Psoas muscle (tissue), 8 donors: ENCODE measurements around the gene SUCNR1. TPM values are rescaled to one million over a fixed set of nuclear protein-coding genes. Genes with fewer than 3 reads are reported as not detected.

ENCODE experiments used
- ATAC-seq, 4 donors: fragments of 200-7000 bp; cut with Tn5 transposase; one replicate each; pipeline ENCODE4 v1.9.1; 2020; ENCODE audit warnings: moderate library complexity in 3 of 4, mild to moderate bottlenecking in 2 of 4
- DNase-seq, 2 donors: peaks; one replicate each; pipeline ENCODE4 v3.0.0-alpha.2; 2020
- H3K27ac ChIP-seq: fragments of 200-600 bp; one replicate; pipeline ENCODE4 v1.8.0; 2022
- H3K27me3 ChIP-seq, 3 donors: fragments of 200-600 bp in 1 of 3; one replicate each; pipeline versions ENCODE4 v1.6.1 to v1.8.0; 2013 to 2022; ENCODE audit warnings: low read length in 2 of 3, mild to moderate bottlenecking in 2 of 3, moderate library complexity in 1 of 3; ENCODE audit not compliant: insufficient read depth in 3 of 3
- H3K36me3 ChIP-seq, 2 donors: fragments of 200-600 bp in 1 of 2; one replicate each; pipeline versions ENCODE4 v1.6.1 to v1.8.0; 2013 to 2022; ENCODE audit warnings: low read depth in 1 of 2, mild to moderate bottlenecking in 1 of 2, moderate library complexity in 1 of 2; ENCODE audit not compliant: insufficient read depth in 1 of 2
- H3K4me1 ChIP-seq: fragments of 200-600 bp; one replicate; pipeline ENCODE4 v1.8.0; 2022
- H3K4me3 ChIP-seq: fragments of 200-600 bp; one replicate; pipeline ENCODE4 v1.8.0; 2022; ENCODE audit warnings: mild to moderate bottlenecking
- H3K9me3 ChIP-seq: fragments of 200-600 bp; one replicate; pipeline ENCODE4 v1.8.0; 2022
- WGBS, 3 donors: extraction: QIAGEN DNeasy Blood & Tissue Kit; methylation state at CpG; one replicate each; pipeline versions ENCODE4 v1.1.6 to v1.1.7; 2013; 5-methylcytosine and 5-hydroxymethylcytosine counted together
- intact Hi-C, 2 donors: fragments of 100-400 bp; cut with DNase I; formaldehyde crosslinking; loops; one replicate each; pipeline versions ENCODE4 v1.11.0 to v1.14.2; 2022
- long read RNA-seq, 2 donors: library from polyadenylated mRNA; unstranded; transcript quantifications; one replicate each; pipeline ENCODE4 v2.0.0, GENCODE V29; 2021
- polyA plus RNA-seq, 3 donors: library from polyadenylated mRNA; stranded (reverse); fragments of 200-250 nt; gene quantifications; one replicate each; pipeline ENCODE4 v1.2.3, GENCODE V29; 2013
- total RNA-seq, 4 donors: library from RNA; stranded (reverse); fragmentation: NEBNext Ultra II Directional in 2 of 4; extraction: Animal tissue kit (Norgen Biotek cat#: 25700) in 2 of 4; gene quantifications; one replicate each; pipeline versions ENCODE4 v1.2.1 to v1.2.4, GENCODE V29; 2021 to 2023
- TF ChIP-seq, protein P1 (sequence below): fragments of 200-600 bp; IDR thresholded peaks from one replicate; pipeline ENCODE4 v1.8.0; 2022; ENCODE audit warnings: antibody characterized with exemption
- donor health status: healthy with polysubstance abuse.
- donor health status: DM: no; HTN: no; CAD: no; lungs with moderate emphysema.
- donor health status: Bipolar disorder and iron deficiency.
- donor health status: healthy.
- donor health status: DM: yes; HTN: yes; CAD: no.
- donor health status: DM: no; HTN: no; CAD: no.
- donor health status: DM: no; HTN: no; CAD: no.
- donor health status: DM: yes; HTN: yes; CAD: no.

Gene SUCNR1, protein sequence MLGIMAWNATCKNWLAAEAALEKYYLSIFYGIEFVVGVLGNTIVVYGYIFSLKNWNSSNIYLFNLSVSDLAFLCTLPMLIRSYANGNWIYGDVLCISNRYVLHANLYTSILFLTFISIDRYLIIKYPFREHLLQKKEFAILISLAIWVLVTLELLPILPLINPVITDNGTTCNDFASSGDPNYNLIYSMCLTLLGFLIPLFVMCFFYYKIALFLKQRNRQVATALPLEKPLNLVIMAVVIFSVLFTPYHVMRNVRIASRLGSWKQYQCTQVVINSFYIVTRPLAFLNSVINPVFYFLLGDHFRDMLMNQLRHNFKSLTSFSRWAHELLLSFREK
- total RNA-seq, result under 1 TPM in 3 of 4 donors, not detected in 1; 0.13 to 0.32 (median 0.18) TPM
- polyA plus RNA-seq, result under 1 TPM in 2 of 3 donors, not detected in 1; 0.01 to 0.05 TPM
- long read RNA-seq, donor 1, result 0 reads
- long read RNA-seq, donor 2, partial matches to known transcripts, result 0 of 1 reads
- long read RNA-seq, donor 2, other reads (novel, unspliced or antisense), result 1 of 1 reads

- H3K27ac ChIP-seq, result no peak within 1 kb of the TSS
- DNase-seq, result no peak
- no peak within 1 kb of the TSS for H3K4me3 ChIP-seq
- TF ChIP-seq, protein P1, sequence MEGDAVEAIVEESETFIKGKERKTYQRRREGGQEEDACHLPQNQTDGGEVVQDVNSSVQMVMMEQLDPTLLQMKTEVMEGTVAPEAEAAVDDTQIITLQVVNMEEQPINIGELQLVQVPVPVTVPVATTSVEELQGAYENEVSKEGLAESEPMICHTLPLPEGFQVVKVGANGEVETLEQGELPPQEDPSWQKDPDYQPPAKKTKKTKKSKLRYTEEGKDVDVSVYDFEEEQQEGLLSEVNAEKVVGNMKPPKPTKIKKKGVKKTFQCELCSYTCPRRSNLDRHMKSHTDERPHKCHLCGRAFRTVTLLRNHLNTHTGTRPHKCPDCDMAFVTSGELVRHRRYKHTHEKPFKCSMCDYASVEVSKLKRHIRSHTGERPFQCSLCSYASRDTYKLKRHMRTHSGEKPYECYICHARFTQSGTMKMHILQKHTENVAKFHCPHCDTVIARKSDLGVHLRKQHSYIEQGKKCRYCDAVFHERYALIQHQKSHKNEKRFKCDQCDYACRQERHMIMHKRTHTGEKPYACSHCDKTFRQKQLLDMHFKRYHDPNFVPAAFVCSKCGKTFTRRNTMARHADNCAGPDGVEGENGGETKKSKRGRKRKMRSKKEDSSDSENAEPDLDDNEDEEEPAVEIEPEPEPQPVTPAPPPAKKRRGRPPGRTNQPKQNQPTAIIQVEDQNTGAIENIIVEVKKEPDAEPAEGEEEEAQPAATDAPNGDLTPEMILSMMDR, result no peak
- no peaks in the 10 kb centered on the region for H3K36me3 ChIP-seq
- no peaks in the 10 kb centered on the region for H3K27me3 ChIP-seq
- intact Hi-C loops, result no loop called here
- no peaks in the 10 kb centered on the region for H3K4me1 ChIP-seq
- peak in 1 of 4 donors; percentile 46 for ATAC-seq
- no peaks in the 10 kb centered on the region for H3K9me3 ChIP-seq
Observed at GRCh38 chr3:151873398-151873797, at the start of gene SUCNR1. TSS of gene SUCNR1 (plus strand) at chr3:151873643. CDS start at chr3:151879893, 6,250 bp downstream.

DNA sequence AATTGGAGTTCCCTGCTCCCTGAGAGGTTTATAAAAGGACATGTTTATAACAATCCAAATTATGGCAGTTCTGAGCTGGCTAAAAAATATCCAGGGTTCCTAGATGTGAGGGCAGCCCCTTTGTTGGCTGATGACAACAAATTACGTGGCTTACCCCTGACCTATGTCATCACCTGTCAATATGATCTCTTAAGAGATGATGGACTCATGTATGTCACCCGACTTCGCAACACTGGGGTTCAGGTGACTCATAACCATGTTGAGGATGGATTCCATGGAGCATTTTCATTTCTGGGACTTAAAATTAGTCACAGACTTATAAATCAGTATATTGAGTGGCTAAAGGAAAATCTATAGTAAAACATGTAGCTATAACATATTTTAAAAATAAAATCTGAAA, 45.6 kb upstream of the SUCNR1 start:
- H3K27ac ChIP-seq, result no peak overlapping the region
- TF ChIP-seq, protein P1, result no peak
- no peaks in the 10 kb centered on the region for H3K4me1 ChIP-seq
- DNase-seq (no peak), ATAC-seq (no peak)
- intact Hi-C loops, result no loop called here
- H3K36me3 ChIP-seq, result no peaks in the 10 kb centered on the region
- no peak overlapping the region for H3K4me3 ChIP-seq
- WGBS, 3 donors, result 81 to 85% (median 84%) methylated on average over 3 of the region's 3 CpGs
- H3K27me3 ChIP-seq, result no peaks in the 10 kb centered on the region
- H3K9me3 ChIP-seq, result no peaks in the 10 kb centered on the region

GRCh38 chr3:151835751-151836525, 37.5 kb upstream of the SUCNR1 start:
- ATAC-seq (no peak), DNase-seq (no peak)
- 56 to 65% (median 57%) methylated on average over 5 of the region's 5 CpGs for WGBS, 3 donors
- H3K9me3 ChIP-seq, result no peaks in the 10 kb centered on the region
- no peaks in the 10 kb centered on the region for H3K36me3 ChIP-seq
- TF ChIP-seq, protein P1, result no peak
- H3K27me3 ChIP-seq, result no peaks in the 10 kb centered on the region
- intact Hi-C loops, result loop anchor here in 1 of 2 donors (10.0 kb wide), 1 partner anchor 371 kb away; the partner anchor contains the start of gene IGSF10
- H3K4me1 ChIP-seq, result peaks cover 11% of the 10 kb centered on the region
- no peak overlapping the region for H3K4me3 ChIP-seq
- no peak overlapping the region for H3K27ac ChIP-seq

DNA sequence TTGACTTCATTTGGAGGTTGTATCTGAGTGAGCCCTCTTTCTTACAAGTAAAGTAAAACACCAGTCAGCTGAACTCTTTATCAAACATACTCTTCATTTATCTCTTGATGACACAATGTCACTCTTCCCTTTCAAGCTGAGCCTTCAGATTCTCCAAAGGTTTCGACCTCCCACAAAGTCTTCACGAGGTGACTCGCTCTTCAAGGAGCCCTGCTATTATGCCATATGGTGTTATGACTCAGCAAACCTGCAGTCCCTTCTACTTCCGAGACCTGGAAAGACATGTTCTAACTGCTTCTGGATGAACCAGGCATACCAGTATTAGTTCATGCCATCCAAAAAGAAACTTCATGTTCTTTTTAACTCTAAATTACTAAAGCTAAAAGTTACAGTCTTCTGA, 36.4 kb upstream of the SUCNR1 start:
- H3K9me3 ChIP-seq, result no peaks in the 10 kb centered on the region
- WGBS, 3 donors, result 51 to 74% (median 61%) methylated on average over 4 of the region's 4 CpGs
- no peak for DNase-seq
- TF ChIP-seq, protein P1, result no peak
- H3K27ac ChIP-seq, result no peak overlapping the region
- peaks cover 11% of the 10 kb centered on the region for H3K4me1 ChIP-seq
- intact Hi-C loops, result loop anchor here in 1 of 2 donors (10.0 kb wide), 1 partner anchor 372 kb away; the partner anchor contains the start of gene IGSF10
- no peak overlapping the region for H3K4me3 ChIP-seq
- H3K36me3 ChIP-seq, result no peaks in the 10 kb centered on the region
- no peaks in the 10 kb centered on the region for H3K27me3 ChIP-seq
- ATAC-seq, result peak; percentile 44 to 65 (median 58)
